Epidermal melanocyte (primary cell): Measurements from ENCODE around the gene SMIM45.

Source experiments
- DNase-seq: peaks from one replicate; pipeline ENCODE4 v3.0.0; 2011; ENCODE audit warnings: low spot score; ENCODE audit not compliant: insufficient read length

SMIM45 gene

DNA sequence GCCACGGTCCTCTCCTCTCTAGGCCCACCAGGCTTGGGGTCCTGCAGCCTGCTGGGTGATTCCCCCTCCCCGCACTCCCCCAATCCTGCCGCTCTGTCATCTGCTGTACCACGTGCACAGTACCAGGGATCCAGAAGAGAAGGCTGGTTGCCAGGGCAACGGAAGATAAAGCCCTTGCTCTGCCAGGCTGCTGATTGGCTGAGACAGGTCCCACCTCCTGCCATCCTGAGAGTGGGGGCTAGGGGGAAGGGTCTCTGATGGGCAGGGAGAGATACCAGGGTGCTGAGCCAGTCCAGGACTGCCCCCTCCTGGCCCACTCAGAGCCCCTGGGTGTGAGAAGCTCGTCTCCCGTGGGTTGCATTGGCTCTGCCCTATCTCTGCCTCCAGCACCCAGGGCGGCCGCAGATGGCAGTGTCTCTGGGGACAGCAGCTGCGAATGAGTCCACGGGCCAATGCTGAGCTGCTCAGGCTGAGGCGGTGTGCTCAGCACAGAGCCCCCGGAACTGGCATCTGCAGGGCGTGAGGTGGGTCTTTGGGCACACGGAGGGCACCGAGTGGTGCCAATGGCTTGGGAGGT, at the start of gene SMIM45:
Gene SMIM45 (plus strand): TSS at position 253 of the 577 bp plus-strand sequence.
- no peak for DNase-seq

DNA sequence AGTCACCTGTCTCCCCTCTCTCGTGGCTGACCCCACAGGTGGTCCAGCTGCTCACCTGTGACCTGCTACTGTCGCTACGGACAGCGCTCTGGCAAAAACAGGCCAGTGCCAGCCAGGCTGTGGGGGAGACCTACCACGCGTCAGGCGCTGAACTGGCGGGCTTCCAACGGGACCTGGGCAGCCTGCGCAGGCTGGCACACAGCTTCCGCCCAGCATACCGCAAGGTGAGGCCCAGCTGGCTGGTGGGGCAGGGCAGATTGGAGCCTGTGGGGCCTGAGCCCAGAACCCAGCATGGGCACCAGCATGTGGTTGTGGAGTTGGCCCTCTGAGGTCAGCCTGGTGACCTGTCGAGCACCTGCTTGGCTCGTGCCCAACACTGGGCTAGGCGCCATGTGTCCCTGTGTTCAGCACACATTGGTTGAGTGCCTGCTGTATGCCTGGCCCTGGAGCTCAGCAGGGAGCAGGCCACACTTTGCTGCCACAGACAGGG, 49.0 kb upstream of the SMIM45 start:
- no peak for DNase-seq

- no peak for DNase-seq
Measured at GRCh38 chr22:41904450-41905410, 47.2 kb upstream of the SMIM45 start.

DNA sequence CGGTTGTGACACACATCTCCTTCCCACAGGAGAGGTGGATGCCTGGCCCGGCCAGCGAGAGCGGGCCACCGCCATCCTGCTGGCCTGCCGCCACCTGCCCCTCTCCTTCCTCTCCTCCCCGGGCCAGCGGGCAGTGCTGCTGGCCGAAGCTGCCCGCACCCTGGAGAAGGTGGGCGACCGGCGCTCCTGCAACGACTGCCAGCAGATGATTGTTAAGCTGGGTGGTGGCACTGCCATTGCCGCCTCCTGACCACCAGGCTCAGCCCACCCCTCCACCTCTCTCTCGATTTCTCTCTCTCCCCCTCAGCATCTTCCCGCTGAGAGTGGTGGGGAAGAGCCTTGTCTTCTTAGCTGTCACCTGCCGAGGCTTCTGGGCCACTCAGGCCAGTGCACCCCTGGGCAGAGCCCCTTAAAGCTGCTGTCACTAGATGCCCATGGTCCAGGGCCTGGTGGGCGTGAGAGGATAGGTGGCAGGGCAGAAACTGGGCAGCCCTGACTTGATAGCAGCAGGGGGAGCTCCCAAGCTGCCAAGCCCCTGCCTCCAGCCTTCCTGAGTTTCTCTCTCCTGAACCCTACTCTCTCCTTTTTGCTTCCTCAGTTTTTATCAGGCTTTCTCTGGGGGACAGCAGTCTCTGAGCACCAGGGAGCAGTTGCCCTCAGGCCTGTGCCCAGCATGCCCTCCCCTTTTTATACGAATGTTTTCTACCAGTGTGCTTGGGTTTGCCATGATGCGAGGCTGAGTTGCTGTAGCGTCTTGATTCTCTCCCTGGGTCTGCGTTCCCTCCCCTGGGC, 46.3 kb upstream of the SMIM45 start:
- no peak for DNase-seq

- no peak for DNase-seq
Measured at GRCh38 chr22:41906822-41907221, 45.1 kb upstream of the SMIM45 start.

- DNase-seq, result no peak
Measured at GRCh38 chr22:41907436-41908401, 44.2 kb upstream of the SMIM45 start.

- no peak for DNase-seq
Measured at GRCh38 chr22:41908411-41909309, 43.3 kb upstream of the SMIM45 start.

DNA sequence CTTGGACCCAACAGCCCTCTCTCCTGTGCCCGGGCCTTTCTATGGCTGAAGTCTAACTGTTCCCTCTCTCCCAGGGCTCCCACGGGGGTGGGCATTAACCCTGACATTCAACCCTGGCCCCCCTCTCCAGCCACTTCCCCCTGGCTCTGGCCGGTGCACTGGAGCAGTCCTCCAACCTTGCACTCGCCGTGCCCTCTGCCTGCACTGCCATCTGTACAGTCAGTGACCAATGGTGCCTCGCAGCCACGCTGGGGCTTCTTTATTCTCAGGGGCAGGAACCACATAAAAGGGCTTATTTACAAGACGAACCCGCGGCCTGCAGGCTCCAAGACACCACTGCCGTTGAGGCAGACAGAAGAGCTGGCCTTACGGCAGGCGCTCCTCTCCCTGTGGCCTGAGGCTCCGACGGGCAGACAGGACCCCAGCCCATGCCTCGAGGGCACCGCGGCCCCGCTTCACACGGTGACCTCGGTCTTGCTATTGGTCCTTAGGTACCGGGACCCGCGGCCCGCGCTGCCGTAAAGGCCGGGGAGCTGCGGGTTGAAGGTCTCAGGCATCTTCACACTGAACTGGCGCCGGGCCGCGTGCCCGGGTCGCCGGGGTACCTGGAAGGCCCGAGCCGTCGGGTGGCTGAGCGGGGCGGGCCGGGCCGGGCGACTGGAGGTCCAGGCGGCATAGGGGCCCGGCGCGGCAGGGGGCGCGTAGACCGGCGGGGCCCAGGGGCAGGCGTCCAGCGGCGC, 42.5 kb upstream of the SMIM45 start:
- DNase-seq, result no peak

GRCh38 chr22:41910050-41911000, 41.6 kb upstream of the SMIM45 start:
- peak; percentile 60 for DNase-seq

- no peak for DNase-seq
Measured at GRCh38 chr22:41911001-41911611, 40.8 kb upstream of the SMIM45 start.

DNA sequence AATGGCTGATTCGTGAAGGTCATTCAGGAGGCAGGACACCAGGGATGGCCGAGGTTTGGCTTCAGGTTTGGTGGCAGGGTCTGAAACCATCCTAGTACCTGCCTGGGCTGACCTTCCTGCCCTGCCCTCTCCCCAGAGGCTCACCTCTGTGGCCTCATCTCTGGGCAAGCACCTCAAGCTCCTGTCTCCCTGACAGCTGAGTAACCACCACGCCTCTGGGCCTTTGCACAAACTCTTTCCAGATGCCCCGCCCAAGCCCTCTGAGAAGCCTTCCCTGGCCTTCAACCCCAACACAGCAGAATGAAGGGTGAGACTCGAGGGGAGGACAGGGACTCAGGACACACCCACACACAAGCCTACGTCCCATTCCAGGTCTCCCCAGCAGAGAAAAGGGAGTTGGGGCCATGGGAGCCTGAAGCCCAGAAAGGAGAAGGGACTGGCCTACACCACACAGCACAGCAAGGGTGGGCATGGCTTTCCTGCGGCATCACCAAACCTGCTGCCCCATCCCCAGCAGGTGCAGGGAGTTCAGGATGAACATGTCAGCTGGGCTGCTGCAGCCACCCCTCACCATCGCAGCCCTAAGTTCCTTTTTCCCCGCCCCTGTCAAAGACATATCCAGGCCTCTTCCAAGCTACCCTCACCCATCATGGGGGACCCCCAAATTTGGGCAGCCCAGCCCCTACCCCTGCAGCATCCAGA, 39.5 kb upstream of the SMIM45 start:
- DNase-seq, result no peak

- DNase-seq, result no peak
Measured at GRCh38 chr22:41913040-41913719, 38.8 kb upstream of the SMIM45 start.

- DNase-seq, result no peak
Measured at GRCh38 chr22:41913842-41914534, 38.0 kb upstream of the SMIM45 start.

GRCh38 chr22:41914611-41915034, 37.3 kb upstream of the SMIM45 start:
- no peak for DNase-seq

DNA sequence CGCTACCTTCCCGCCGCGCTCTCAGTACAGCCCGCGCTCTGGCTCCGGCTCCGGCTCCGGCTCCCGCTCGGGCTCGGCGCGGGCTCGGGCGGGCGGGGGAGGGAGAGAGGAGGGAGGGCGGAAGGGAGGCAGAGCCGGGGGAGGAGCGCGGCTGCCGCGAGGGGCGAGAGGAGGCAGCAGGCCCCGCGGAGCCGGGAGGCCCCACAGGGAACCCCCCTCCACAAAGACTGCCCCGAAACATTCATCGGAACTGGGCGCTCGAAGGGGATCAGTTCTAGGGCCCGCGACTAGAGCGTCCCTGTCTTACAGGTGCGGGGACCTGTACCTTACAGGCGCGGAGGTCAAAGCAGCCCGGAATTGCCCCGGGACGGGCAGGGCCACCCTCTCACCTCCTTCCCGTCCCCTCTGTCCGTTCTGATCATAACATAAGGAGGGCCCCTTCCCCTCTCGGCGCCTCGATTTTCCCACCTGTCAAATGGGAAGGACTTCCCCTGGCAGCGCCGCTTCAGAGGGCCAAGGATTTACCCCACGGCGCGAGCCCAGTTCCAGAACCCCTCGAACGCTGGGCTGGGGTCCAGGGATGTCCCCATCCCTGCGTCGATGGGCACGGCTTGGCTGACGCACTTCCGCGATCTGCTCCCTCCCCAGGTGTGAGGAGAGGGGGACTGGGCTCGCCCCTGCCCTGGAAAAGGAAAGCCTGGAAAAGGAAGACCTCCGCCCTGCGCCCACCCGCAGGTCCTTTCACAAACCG, 36.7 kb upstream of the SMIM45 start, which contains the start of gene SHISA8:
Gene SHISA8 (minus strand): TSS at position 40 of the 751 bp plus-strand sequence. CDS start 407 bp downstream, outside the sequence.
- DNase-seq, result no peak
